Nephron progenitor cell (in vitro differentiated cells): Measurements from ENCODE around the gene ADAMTSL3.
A peak's percentile ranks its signal among the peaks of the same experiment; 100 is the strongest.

Experiments used
- DNase-seq: peaks from one replicate; pipeline ENCODE4 v3.0.0; 2021
- H3K27ac Mint-ChIP-seq: 2 replicates; pipeline ENCODE4 v1.8.0; 2021; ENCODE audit warnings: mild to moderate bottlenecking, moderate library complexity, mixed read lengths
- H3K27me3 Mint-ChIP-seq: 2 replicates; pipeline ENCODE4 v1.8.0; 2021; ENCODE audit warnings: mild to moderate bottlenecking, low read depth, mixed read lengths; ENCODE audit not compliant: poor library complexity
- H3K36me3 Mint-ChIP-seq: 2 replicates; pipeline ENCODE4 v1.8.0; 2021; ENCODE audit warnings: low read depth, mixed read lengths
- H3K4me1 Mint-ChIP-seq: 2 replicates; pipeline ENCODE4 v1.8.0; 2021; ENCODE audit warnings: mixed read lengths
- H3K4me3 Mint-ChIP-seq: 2 replicates; pipeline ENCODE4 v1.8.0; 2021; ENCODE audit warnings: mild to moderate bottlenecking, moderate library complexity, mixed read lengths
- H3K9me3 Mint-ChIP-seq: 2 replicates; pipeline ENCODE4 v1.8.0; 2021; ENCODE audit warnings: mild to moderate bottlenecking, moderate library complexity, mixed read lengths
- TF ChIP-seq, protein P1 (sequence below): fragments of 200-600 bp; sonication (generic); IDR thresholded peaks from 2 replicates; pipeline ENCODE4 v1.5.0; 2021; ENCODE audit warnings: antibody characterized with exemption

ADAMTSL3 gene

DNA sequence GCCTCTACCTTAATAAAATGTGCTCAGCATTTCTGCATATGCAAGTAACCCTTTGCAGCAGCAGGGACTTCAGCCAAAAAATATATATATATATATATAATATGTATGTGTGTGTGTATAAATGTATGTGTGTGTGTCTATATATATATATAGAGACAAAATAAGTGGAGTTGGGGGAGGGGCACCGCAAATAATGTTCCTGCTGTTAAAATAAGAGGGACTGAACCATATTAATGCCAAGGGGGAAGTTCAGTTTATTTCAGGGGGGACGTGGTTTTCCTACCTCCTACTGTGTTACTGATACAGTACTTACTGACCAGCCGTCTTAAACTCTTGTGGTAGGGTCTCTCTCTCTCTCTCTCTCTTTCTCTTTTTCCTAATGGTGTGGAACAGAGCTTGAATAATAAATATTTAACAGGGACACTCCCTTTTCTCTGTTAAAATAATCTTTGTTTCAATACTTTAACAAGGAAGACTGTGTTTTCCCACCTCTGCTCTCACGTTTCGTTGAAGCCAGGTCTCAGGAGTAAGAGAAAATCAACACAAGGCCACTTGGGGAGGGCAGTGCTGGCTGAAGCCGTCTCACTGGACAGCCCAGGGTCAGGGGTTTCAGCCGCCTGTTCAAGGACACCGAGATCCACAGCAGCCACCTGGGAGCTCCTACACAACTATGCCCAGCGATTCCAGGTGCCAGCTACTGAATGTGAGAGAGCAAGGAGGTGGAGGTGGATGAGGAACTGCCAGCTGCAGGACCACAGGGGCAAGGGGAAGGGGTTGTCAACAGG, 42.8 kb upstream of the ADAMTSL3 start:
- Mint-ChIP-seq H3K9me3 (no peaks in the 10 kb centered on the region), H3K27me3 (peaks cover 6% of the 10 kb centered on the region), H3K4me3 (no peak overlapping the region), H3K4me1 (peaks cover 6% of the 10 kb centered on the region), H3K27ac (no peak overlapping the region), H3K36me3 (no peaks in the 10 kb centered on the region)
- no peak for DNase-seq
- TF ChIP-seq, protein P1, sequence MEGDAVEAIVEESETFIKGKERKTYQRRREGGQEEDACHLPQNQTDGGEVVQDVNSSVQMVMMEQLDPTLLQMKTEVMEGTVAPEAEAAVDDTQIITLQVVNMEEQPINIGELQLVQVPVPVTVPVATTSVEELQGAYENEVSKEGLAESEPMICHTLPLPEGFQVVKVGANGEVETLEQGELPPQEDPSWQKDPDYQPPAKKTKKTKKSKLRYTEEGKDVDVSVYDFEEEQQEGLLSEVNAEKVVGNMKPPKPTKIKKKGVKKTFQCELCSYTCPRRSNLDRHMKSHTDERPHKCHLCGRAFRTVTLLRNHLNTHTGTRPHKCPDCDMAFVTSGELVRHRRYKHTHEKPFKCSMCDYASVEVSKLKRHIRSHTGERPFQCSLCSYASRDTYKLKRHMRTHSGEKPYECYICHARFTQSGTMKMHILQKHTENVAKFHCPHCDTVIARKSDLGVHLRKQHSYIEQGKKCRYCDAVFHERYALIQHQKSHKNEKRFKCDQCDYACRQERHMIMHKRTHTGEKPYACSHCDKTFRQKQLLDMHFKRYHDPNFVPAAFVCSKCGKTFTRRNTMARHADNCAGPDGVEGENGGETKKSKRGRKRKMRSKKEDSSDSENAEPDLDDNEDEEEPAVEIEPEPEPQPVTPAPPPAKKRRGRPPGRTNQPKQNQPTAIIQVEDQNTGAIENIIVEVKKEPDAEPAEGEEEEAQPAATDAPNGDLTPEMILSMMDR: no peak

DNA sequence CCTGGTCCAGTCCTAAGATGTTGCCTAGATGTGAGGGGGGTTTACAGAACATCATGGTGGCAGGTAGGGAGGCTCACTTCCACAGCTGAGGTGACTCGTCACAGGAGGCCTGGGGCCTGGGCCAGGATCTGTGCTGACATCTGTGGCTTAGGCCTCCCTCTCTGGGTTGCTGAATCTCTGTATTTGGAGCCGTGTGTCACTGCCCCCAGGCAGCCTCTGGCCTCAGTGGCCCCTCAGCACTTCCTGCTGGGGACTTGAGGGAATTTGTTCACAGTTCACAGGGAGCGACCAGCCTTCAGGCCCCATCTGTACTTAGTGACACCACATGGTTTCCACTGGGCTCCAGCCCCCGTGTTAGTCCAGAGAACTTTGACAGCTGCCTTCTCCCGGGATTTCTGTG, 41.7 kb upstream of the ADAMTSL3 start:
- Mint-ChIP-seq H3K4me1 (peaks cover 6% of the 10 kb centered on the region), H3K27me3 (peaks cover 6% of the 10 kb centered on the region), H3K4me3 (no peak overlapping the region), H3K9me3 (no peaks in the 10 kb centered on the region), H3K27ac (peak overlapping the region; percentile 70), H3K36me3 (no peaks in the 10 kb centered on the region)
- no peak for DNase-seq
- TF ChIP-seq, protein P1: no peak

DNA sequence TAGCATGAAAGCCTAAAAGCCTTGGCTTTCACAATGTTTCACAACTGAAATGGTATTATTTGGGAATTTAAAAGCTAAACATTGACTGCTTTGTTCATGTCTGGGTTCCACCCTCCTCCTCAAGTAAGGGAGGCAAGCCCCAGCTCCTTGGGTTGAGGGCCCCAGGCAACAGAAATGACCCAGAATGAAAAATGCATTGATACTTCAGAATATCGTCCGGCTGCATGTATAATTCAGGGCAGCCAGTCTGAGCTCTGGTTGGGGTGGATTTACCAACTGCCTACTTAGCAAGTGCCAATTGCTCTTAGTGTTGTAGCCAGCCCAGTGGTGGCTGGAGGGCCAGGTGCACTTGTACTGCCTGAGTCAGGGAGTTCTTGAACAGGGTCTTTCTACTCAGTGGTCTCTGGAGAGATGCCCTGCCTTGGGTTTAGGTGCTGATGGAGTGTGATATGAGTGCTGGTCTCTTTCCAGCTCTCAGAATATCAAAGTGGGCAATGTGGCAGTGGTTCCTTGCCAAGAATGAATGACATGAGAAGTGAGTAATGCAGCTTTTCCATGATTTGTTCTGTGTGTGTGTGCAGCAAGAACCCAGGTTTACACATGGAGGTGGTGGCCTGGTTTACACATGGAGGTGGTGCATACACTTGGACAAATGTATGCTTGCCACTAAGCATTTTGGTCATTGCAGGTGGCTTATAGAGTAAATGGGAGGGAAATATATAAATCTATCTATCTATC, 40.9 kb upstream of the ADAMTSL3 start:
- Mint-ChIP-seq H3K9me3 (no peaks in the 10 kb centered on the region), H3K36me3 (no peaks in the 10 kb centered on the region), H3K27me3 (peaks cover 6% of the 10 kb centered on the region), H3K4me3 (no peak overlapping the region), H3K27ac (no peak overlapping the region), H3K4me1 (peaks cover 6% of the 10 kb centered on the region)
- DNase-seq: no peak
- TF ChIP-seq, protein P1: no peak

DNA sequence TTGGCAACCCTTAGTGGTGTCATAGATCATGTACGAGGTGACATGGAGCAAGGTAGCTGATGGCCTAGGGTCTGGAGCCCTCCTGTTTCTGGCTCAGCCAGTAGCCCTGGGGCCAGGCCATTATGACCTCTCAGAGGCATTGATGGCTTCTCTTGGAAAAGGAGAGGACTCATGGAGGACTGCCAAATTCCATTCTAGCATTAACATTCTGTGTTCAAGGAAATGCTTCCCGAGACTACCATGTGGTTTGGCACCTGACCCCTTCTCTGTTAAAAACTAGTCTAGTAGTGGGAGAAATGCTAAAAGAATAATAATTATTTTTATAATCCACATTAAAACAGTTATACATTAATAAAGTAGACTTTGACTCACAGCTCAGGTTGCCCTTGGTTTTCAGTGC, 40.2 kb upstream of the ADAMTSL3 start:
- Mint-ChIP-seq H3K27ac (no peak overlapping the region), H3K4me1 (peaks cover 6% of the 10 kb centered on the region), H3K27me3 (peaks cover 6% of the 10 kb centered on the region), H3K36me3 (peaks cover 4% of the 10 kb centered on the region), H3K9me3 (no peaks in the 10 kb centered on the region), H3K4me3 (no peak overlapping the region)
- DNase-seq: no peak
- TF ChIP-seq, protein P1: no peak

DNA sequence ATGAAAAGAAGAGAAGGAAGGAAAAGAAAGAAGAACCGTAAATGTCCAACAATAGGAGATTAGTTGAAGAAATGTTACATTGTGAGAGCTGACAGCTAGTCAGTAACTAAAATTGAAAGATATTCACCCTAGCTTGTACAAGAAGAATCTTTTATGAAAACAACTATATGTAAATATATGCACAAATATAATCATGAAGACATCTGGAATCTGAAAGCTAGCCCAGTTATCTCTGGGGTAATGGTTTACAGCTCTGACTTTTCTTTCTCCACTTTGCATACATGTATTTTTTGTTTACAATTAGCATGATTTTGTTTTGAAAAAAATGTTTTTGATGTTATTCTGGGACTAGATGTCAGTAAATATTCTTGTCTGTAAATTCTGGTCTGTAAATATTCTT, 37.1 kb upstream of the ADAMTSL3 start:
- Mint-ChIP-seq H3K27me3 (peaks cover 2% of the 10 kb centered on the region), H3K4me1 (no peaks in the 10 kb centered on the region), H3K36me3 (peaks cover 8% of the 10 kb centered on the region), H3K4me3 (no peak overlapping the region), H3K27ac (no peak overlapping the region), H3K9me3 (peaks cover 17% of the 10 kb centered on the region)
- no peak for DNase-seq
- TF ChIP-seq, protein P1: no peak
